CD1c-positive myeloid dendritic cell (primary cell): ENCODE data around the gene CACNA1H.

Experiments
- DNase-seq: peaks from one replicate; pipeline ENCODE4 v3.0.0-alpha.2; 2016; ENCODE audit errors: extremely low spot score

The CACNA1H gene

GRCh38 chr16:1211451-1212268 lies 58.8 kb downstream of the CACNA1H start:
- DNase-seq: no peak

DNA sequence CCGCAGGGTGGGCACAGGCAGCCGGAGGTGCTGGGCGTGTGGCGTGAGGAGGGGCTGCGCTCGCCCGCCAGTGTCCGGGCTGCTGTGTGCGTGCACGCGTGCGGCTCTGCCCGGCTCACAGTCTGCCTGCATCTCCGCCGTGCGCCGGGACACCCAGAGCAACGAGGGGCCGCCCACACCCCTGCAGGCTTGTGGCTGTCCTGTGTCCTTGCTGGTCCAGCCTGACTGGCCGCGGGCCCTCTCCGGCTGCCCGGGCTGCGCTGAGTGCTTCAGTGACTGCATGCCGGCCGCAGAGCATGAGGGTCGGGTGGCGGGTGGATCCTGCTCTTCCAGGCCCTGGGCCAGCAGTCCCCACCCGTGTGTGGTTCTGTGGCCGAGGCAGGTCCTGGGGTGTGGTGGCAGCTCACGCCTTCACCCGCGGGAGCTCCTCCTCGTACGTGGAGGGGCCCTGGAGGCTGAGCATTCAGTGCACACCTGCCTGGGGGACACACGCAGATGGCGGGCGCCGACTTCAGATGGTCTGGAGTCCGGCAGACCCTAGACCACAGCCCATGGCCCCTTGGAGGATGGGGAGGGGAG lies 59.8 kb downstream of the CACNA1H start:
- no peak for DNase-seq

GRCh38 chr16:1213231-1213630 lies 60.3 kb downstream of the CACNA1H start:
- no peak for DNase-seq

DNA sequence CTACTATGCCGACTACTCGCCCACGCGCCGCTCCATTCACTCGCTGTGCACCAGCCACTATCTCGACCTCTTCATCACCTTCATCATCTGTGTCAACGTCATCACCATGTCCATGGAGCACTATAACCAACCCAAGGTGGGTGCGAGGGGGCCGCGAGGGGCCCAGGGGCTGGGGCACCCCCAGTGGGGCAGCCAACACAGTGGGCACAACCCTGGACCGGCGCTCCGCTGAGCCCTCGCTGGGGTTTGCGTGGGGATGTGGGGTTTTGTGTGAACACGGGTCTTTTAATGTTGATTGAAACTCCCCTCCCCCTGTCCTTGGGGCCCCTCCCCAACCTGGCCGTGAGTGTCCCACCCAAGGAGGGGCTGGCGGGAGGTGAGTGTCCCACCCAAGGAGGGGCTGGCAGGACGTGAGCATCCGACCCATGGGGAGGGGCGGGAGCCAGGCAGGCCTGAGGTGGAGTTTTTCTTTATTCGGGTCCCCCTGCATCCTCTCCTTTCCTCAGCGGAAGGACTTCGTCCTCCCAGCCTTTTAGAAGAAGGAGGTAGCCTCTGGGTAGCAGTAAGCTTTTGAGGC lies 61.0 kb downstream of the CACNA1H start:
- DNase-seq: no peak

- DNase-seq: no peak
Observed at GRCh38 chr16:1214719-1215118, 61.8 kb downstream of the CACNA1H start.

DNA sequence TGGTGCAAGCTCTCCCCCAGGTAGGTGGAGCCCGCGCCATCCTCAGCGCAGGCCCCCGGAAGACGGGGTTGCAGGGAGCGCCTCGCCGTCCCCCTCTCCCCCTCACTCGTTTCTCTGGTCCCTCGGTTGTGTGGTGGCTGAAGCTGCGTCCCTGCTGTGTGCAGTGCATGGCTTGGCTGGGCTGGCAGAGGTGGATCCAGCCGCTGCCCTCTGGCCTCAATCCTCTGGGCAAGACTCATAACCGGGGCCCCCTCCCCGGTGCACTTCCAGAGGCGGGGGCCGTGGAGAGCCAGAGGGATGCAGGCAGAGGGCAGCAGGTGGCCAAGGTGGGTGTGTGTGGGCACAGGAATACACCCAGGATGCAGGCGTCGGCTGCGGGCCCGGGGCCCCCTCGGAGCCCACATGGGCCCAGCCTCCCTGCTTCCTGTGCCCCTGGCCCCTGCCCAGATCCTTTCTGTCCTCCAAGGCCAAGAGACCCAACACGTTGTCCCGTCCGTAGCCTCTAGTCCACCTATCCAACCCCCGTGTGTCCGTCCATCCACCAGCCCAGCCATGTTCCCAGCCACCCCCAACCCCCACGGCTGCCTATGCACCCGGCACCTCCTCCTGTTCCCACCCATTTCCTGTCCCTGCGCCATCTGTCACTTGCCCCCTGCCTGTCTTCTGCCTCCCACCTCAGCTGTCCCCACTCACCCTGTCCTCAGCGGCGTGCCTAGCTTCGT lies 62.8 kb downstream of the CACNA1H start:
- DNase-seq: no peak

DNA sequence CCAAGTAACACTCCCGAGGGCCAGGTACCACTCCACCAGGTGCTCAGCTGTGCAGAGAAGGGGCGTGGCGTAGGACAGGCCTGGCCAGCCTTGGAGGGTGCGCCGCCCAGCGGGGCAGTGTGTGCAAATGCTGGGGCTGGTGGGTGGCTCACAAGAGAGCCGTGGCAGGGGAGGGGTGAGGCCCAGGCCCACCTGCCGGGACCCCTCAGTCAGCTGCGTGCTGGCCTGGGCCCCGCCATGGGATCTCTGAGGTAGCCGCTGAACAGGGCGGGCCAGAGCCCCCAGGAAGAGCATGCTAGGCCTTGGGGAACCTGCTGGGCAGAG lies 63.4 kb downstream of the CACNA1H start:
- no peak for DNase-seq

DNA sequence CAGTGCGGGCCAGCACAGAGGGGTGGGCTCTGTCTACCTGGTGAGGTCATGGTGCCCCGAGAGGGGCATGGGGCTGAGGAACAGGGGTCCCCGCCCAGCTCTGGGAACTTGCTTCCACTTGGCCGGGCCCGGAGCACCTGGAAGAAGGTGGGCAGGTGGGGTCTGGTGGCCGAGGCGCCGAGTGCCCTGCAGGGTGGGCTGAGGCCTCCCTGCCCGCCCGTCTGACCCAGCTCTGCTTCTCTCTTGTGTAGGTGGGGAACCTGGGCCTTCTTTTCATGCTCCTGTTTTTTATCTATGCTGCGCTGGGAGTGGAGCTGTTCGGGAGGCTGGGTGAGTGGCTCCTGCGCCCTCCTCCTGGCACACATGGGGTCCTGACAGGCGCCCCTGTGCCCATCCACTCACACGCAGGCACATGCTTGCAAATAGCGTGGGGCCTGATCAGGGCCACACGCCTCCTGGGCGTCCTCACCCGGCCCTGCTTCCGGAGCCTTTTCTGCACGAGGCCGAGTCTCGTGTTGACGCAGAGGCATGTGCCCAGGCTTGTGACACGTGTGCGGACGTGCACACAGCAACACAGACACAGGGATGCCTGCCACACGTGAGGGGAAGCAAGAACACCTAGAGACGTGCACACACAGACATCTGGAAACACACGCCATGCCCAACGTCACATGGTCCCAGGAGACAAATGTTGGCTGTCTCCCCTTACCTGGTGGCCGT lies 63.9 kb downstream of the CACNA1H start:
- DNase-seq: no peak

- no peak for DNase-seq
Observed at GRCh38 chr16:1217526-1217925, 64.6 kb downstream of the CACNA1H start.

- no peak for DNase-seq
Observed at GRCh38 chr16:1218061-1218929, 65.4 kb downstream of the CACNA1H start.

DNA sequence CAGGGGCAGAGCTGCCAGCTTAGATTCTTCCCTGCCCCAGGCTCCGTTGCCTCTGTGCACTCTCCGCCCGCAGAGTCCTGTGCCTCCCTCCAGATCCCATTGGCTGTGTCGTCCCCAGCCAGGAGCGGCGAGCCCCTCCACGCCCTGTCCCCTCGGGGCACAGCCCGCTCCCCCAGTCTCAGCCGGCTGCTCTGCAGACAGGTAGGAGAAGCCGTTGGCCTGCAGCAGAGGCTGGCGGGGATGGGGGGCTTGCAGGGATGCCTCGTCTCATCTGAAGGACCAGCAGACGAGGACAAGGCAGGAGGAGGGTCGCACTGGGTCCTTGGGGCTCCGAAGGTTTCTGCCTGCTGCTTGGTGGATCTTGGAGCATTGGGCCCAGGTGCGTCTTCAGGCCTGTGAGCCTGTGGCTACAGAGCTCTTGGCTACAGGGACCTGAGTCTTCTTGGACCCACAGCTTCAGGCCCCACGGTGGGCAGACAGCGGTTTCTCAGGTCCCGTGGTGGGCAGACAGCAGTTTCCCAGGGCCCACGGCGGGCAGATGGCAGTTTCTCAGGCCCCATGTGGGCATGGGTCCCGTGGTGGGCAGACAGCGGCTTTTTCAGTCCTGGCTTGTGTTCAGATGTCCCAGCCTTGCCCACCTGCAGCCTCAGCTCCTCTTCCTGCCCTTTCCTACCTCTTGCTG lies 66.2 kb downstream of the CACNA1H start:
- DNase-seq: no peak

DNA sequence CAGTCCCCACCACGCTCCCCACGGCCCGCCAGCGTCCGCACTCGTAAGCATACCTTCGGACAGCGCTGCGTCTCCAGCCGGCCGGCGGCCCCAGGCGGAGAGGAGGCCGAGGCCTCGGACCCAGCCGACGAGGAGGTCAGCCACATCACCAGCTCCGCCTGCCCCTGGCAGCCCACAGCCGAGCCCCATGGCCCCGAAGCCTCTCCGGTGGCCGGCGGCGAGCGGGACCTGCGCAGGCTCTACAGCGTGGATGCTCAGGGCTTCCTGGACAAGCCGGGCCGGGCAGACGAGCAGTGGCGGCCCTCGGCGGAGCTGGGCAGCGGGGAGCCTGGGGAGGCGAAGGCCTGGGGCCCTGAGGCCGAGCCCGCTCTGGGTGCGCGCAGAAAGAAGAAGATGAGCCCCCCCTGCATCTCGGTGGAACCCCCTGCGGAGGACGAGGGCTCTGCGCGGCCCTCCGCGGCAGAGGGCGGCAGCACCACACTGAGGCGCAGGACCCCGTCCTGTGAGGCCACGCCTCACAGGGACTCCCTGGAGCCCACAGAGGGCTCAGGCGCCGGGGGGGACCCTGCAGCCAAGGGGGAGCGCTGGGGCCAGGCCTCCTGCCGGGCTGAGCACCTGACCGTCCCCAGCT lies 67.3 kb downstream of the CACNA1H start:
- DNase-seq: no peak

- no peak for DNase-seq
Observed at GRCh38 chr16:1220841-1221627, 68.1 kb downstream of the CACNA1H start.

DNA sequence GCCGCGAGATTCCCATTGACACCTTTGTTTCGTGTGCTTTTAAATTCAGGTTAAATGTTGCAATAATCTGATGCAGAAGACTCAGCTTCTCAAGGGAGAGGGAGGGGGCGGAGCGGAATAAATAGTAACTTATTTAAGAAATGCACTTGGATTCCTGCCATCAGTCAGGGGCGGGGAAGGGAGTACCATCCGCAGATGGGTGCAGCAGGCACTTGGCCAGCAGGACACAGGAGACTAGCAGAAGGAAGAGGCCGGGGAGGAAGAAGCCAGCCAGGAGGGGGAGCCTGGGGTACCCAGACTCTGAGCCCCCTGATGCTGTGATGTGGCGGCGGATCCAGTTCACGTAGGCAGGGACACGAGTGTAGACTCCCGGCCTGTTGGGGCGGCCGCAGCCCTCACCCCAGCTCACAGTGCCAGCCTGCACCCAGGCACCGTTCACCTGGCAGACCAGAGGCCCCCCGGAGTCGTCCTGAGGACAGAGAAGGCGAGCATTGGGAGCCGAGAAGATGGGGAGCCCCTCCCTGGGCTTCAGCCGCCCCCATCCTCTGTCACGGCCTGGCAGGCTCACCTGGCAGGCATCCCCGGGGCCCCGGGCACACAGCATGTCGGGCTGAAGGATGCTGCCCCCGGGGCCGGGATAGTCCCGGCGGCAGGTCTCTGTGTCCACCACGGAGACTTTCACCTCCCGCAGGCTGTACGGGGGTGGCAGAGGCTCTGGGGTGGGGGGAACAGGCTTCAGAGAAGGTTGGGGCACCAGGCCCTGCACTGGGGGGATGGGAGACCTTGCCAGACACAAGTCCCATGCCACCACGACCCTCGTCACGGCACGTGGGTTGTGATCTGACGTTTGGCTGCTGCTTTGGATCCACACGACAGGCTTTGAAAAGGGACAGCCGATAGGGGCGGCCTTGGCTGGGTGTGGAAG lies 69.0 kb downstream of the CACNA1H start:
- DNase-seq: no peak

GRCh38 chr16:1222553-1223354 lies 69.8 kb downstream of the CACNA1H start:
- no peak for DNase-seq

- DNase-seq: no peak
Observed at GRCh38 chr16:1223355-1224214, 70.7 kb downstream of the CACNA1H start.
